GM23338 (cell line): Measurements from ENCODE around the gene R3HDM1. TPM values are rescaled to one million over a fixed set of nuclear protein-coding genes. Genes with fewer than 3 reads are reported as not detected.

Experiments used
- ATAC-seq: fragments of 200-7000 bp; cut with Tn5 transposase; 3 replicates; pipeline ENCODE4 v1.9.1; 2020
- DNase-seq: peaks from one replicate; pipeline ENCODE4 v3.0.0-alpha.2; 2015; ENCODE audit warnings: low spot score
- H2AFZ ChIP-seq: fragments of 200-600 bp; sonication (generic); 2 replicates; pipeline ENCODE4 v1.8.0; 2016; ENCODE audit warnings: antibody characterized with exemption, mild to moderate bottlenecking, moderate library complexity
- H3F3A ChIP-seq: fragments of 200-600 bp; sonication (generic); replicated peaks from 2 replicates; pipeline ENCODE4 v1.8.0; 2017; ENCODE audit warnings: antibody characterized with exemption, mixed run types, low read depth
- H3K27ac ChIP-seq: fragments of 200-600 bp; sonication (generic); 2 replicates; pipeline ENCODE4 v1.6.1; 2016; ENCODE audit warnings: low read depth
- H3K27me3 ChIP-seq: fragments of 200-600 bp; sonication (generic); 2 replicates; pipeline ENCODE4 v1.8.0; 2016; ENCODE audit warnings: mild to moderate bottlenecking, mixed run types, moderate library complexity; ENCODE audit not compliant: insufficient read depth
- H3K36me3 ChIP-seq: fragments of 200-600 bp; sonication (generic); 2 replicates; pipeline ENCODE4 v1.8.0; 2016; ENCODE audit warnings: mild to moderate bottlenecking; ENCODE audit not compliant: insufficient read depth
- H3K4me1 ChIP-seq: fragments of 200-600 bp; sonication (generic); 2 replicates; pipeline ENCODE4 v1.8.0; 2016; ENCODE audit warnings: mild to moderate bottlenecking, moderate library complexity; ENCODE audit not compliant: insufficient read depth
- H3K4me2 ChIP-seq: fragments of 200-600 bp; sonication (generic); 2 replicates; pipeline ENCODE4 v1.7.1; 2017; ENCODE audit warnings: mixed run types
- H3K4me3 ChIP-seq: fragments of 200-600 bp; sonication (generic); 2 replicates; pipeline ENCODE4 v1.6.1; 2016; ENCODE audit warnings: mixed run types
- H3K79me2 ChIP-seq: fragments of 200-600 bp; sonication (generic); replicated peaks from 2 replicates; pipeline ENCODE4 v1.8.0; 2017; ENCODE audit warnings: mild to moderate bottlenecking; ENCODE audit not compliant: insufficient read depth
- H3K9me2 ChIP-seq: fragments of 200-600 bp; sonication (generic); 2 replicates; pipeline ENCODE4 v1.8.0; 2017; ENCODE audit not compliant: insufficient read depth
- H4K20me1 ChIP-seq: fragments of 200-600 bp; sonication (generic); replicated peaks from 2 replicates; pipeline ENCODE4 v1.8.0; 2017; ENCODE audit warnings: mild to moderate bottlenecking; ENCODE audit not compliant: insufficient read depth
- H3K27ac Mint-ChIP-seq: 2 replicates; pipeline ENCODE4 v1.8.0; 2020; ENCODE audit warnings: inconsistent platforms, mild to moderate bottlenecking, moderate library complexity, mixed read lengths
- H3K27me3 Mint-ChIP-seq: 3 replicates; pipeline ENCODE4 v1.8.0; 2022; ENCODE audit warnings: low read depth, mild to moderate bottlenecking, moderate library complexity, mixed read lengths, inconsistent platforms; ENCODE audit not compliant: insufficient read depth, poor library complexity
- H3K36me3 Mint-ChIP-seq: 3 replicates; pipeline ENCODE4 v1.8.0; 2021; ENCODE audit warnings: low read depth, mild to moderate bottlenecking, inconsistent platforms, moderate library complexity, mixed read lengths
- H3K4me1 Mint-ChIP-seq: 3 replicates; pipeline ENCODE4 v1.8.0; 2020; ENCODE audit warnings: mild to moderate bottlenecking, inconsistent platforms, mixed read lengths
- H3K4me3 Mint-ChIP-seq: 3 replicates; pipeline ENCODE4 v1.8.0; 2021; ENCODE audit warnings: moderate library complexity, mild to moderate bottlenecking, inconsistent platforms, mixed read lengths
- H3K9me3 Mint-ChIP-seq: 3 replicates; pipeline ENCODE4 v1.8.0; 2020; ENCODE audit warnings: moderate library complexity, mild to moderate bottlenecking, inconsistent platforms, mixed read lengths
- CREB1 ChIP-seq: fragments of 250-450 bp; sonication (Bioruptor Pico); IDR thresholded peaks from 2 replicates; pipeline ENCODE4 v1.5.0; 2020; ENCODE audit warnings: low read depth, mild to moderate bottlenecking, moderate library complexity
- CTCF ChIP-seq, 2 experiments: fragments of 200-600 bp in 1 of 2; sonication (generic) in 1 of 2; conservative IDR thresholded peaks; 2 replicates each; pipeline versions ENCODE4 v1.5.1 to v1.6.1; 2016 to 2017; ENCODE audit warnings: antibody characterized with exemption in 2 of 2, low read depth in 2 of 2, mild to moderate bottlenecking in 2 of 2, moderate library complexity in 1 of 2
- ETS1 ChIP-seq: IDR thresholded peaks from 2 replicates; pipeline ENCODE4 v1.6.1; 2016; ENCODE audit warnings: antibody characterized with exemption
- EZH2phosphoT487 ChIP-seq: fragments of 200-600 bp; sonication (generic); IDR thresholded peaks from one replicate; pipeline ENCODE4 v1.8.1; 2018; ENCODE audit warnings: antibody characterized with exemption; ENCODE audit not compliant: unreplicated experiment
- JUNB ChIP-seq: IDR thresholded peaks from one replicate; pipeline ENCODE4 v1.6.1; 2016; ENCODE audit warnings: antibody characterized with exemption; ENCODE audit not compliant: unreplicated experiment
- POLR2AphosphoS5 ChIP-seq: IDR thresholded peaks from 2 replicates; pipeline ENCODE4 v1.6.1; 2016; ENCODE audit warnings: antibody characterized with exemption, low read depth
- REST ChIP-seq: IDR thresholded peaks from one replicate; pipeline ENCODE4 v1.6.1; 2018; ENCODE audit warnings: antibody characterized with exemption; ENCODE audit not compliant: unreplicated experiment
- STAT1 ChIP-seq: IDR thresholded peaks from one replicate; pipeline ENCODE4 v1.6.1; 2016; ENCODE audit warnings: antibody characterized with exemption; ENCODE audit not compliant: unreplicated experiment
- ZNF114 ChIP-seq: fragments of 250-450 bp; sonication (Bioruptor Pico); IDR thresholded peaks from 2 replicates; pipeline ENCODE4 v1.5.0; 2020; ENCODE audit warnings: mild to moderate bottlenecking, moderate library complexity
- ZNF331 ChIP-seq: fragments of 250-450 bp; sonication (Bioruptor Pico); IDR thresholded peaks from 2 replicates; pipeline ENCODE4 v1.5.0; 2020; ENCODE audit warnings: low read depth, mild to moderate bottlenecking, moderate library complexity
- polyA plus RNA-seq: library from polyadenylated mRNA; unstranded; fragments of >200 nt; fragmentation: Nextera tagmentation; extraction: Ambion mirVana; gene quantifications from 2 replicates; pipeline ENCODE4 v1.2.1, GENCODE V29; 2016
- total RNA-seq: library from RNA; depleted of rRNA; stranded (reverse); fragments of >200 nt; shearing (Covaris generic); gene quantifications from 2 replicates; pipeline ENCODE4 v1.2.3, GENCODE V29; 2014
- TF ChIP-seq, protein P1 (sequence below): fragments of 250-450 bp; sonication (Bioruptor Pico); IDR thresholded peaks from 2 replicates; pipeline ENCODE4 v1.5.0; 2020; ENCODE audit warnings: mild to moderate bottlenecking, moderate library complexity

The R3HDM1 gene
- total and polyA plus RNA-seq, 2 experiments from 2014 or later, result 63.1 to 88.8 TPM

- TF ChIP-seq ETS1 (no peak), CREB1 (CRISPR knock-in tag) (no peak), ZNF331 (CRISPR knock-in tag) (no peak), ZNF114 (no peak)
These were observed 26.2 kb downstream of the R3HDM1 start (continued) for GRCh38 chr2:135557530-135557929.

GRCh38 chr2:135561925-135562324, 30.6 kb downstream of the R3HDM1 start:
- Histone ChIP-seq H3K4me2 (no peak overlapping the region), H3K9me2 (no peaks in the 10 kb centered on the region), H3K4me3 (no peak overlapping the region), H3K36me3 (no peaks in the 10 kb centered on the region), H3K79me2 (peaks cover 98% of the 10 kb centered on the region), H3K4me1 (0 out of 2 replicates have a peak, but pooled peaks cover 4% of the 10 kb centered on the region), H3K27ac (no peak overlapping the region), H2AFZ (no peak overlapping the region), H3K27me3 (no peaks in the 10 kb centered on the region), H4K20me1 (peaks cover 24% of the 10 kb centered on the region), H3F3A (no peaks in the 10 kb centered on the region)
- ATAC-seq (no peak), DNase-seq (no peak)
- no peak overlapping the region for H3K4me3 Mint-ChIP-seq
- H3K27ac Mint-ChIP-seq, result no peak overlapping the region
- H3K36me3 Mint-ChIP-seq, result no peaks in the 10 kb centered on the region
- H3K27me3 Mint-ChIP-seq, result peaks cover 3% of the 10 kb centered on the region
- TF ChIP-seq CTCF (conservative IDR thresholded peaks at IDR 0.05; ENCODE audit: low read depth in 2 of 2) (no peak), EZH2phosphoT487 (no peak), JUNB (no peak), ZNF114 (no peak), REST (no peak), STAT1 (no peak), POLR2AphosphoS5 (no peak), ETS1 (no peak), CREB1 (CRISPR knock-in tag) (no peak)
- TF ChIP-seq, protein P1, sequence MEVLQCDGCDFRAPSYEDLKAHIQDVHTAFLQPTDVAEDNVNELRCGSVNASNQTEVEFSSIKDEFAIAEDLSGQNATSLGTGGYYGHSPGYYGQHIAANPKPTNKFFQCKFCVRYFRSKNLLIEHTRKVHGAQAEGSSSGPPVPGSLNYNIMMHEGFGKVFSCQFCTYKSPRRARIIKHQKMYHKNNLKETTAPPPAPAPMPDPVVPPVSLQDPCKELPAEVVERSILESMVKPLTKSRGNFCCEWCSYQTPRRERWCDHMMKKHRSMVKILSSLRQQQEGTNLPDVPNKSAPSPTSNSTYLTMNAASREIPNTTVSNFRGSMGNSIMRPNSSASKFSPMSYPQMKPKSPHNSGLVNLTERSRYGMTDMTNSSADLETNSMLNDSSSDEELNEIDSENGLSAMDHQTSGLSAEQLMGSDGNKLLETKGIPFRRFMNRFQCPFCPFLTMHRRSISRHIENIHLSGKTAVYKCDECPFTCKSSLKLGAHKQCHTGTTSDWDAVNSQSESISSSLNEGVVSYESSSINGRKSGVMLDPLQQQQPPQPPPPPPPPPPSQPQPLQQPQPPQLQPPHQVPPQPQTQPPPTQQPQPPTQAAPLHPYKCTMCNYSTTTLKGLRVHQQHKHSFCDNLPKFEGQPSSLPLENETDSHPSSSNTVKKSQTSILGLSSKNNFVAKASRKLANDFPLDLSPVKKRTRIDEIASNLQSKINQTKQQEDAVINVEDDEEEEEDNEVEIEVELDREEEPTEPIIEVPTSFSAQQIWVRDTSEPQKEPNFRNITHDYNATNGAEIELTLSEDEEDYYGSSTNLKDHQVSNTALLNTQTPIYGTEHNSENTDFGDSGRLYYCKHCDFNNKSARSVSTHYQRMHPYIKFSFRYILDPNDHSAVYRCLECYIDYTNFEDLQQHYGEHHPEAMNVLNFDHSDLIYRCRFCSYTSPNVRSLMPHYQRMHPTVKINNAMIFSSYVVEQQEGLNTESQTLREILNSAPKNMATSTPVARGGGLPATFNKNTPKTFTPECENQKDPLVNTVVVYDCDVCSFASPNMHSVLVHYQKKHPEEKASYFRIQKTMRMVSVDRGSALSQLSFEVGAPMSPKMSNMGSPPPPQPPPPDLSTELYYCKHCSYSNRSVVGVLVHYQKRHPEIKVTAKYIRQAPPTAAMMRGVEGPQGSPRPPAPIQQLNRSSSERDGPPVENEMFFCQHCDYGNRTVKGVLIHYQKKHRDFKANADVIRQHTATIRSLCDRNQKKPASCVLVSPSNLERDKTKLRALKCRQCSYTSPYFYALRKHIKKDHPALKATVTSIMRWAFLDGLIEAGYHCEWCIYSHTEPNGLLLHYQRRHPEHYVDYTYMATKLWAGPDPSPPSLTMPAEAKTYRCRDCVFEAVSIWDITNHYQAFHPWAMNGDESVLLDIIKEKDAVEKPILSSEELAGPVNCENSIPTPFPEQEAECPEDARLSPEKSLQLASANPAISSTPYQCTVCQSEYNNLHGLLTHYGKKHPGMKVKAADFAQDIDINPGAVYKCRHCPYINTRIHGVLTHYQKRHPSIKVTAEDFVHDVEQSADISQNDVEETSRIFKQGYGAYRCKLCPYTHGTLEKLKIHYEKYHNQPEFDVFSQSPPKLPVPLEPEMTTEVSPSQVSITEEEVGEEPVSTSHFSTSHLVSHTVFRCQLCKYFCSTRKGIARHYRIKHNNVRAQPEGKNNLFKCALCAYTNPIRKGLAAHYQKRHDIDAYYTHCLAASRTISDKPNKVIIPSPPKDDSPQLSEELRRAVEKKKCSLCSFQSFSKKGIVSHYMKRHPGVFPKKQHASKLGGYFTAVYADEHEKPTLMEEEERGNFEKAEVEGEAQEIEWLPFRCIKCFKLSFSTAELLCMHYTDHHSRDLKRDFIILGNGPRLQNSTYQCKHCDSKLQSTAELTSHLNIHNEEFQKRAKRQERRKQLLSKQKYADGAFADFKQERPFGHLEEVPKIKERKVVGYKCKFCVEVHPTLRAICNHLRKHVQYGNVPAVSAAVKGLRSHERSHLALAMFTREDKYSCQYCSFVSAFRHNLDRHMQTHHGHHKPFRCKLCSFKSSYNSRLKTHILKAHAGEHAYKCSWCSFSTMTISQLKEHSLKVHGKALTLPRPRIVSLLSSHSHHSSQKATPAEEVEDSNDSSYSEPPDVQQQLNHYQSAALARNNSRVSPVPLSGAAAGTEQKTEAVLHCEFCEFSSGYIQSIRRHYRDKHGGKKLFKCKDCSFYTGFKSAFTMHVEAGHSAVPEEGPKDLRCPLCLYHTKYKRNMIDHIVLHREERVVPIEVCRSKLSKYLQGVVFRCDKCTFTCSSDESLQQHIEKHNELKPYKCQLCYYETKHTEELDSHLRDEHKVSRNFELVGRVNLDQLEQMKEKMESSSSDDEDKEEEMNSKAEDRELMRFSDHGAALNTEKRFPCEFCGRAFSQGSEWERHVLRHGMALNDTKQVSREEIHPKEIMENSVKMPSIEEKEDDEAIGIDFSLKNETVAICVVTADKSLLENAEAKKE (CRISPR knock-in tag), result no peak
- no peaks in the 10 kb centered on the region for H3K9me3 Mint-ChIP-seq
- peaks cover 16% of the 10 kb centered on the region for H3K4me1 Mint-ChIP-seq
